ENCODE results near the gene TP53BP1. TPM values are rescaled to one million over a fixed set of nuclear protein-coding genes. Genes with fewer than 3 reads are reported as not detected.

Gene TP53BP1
- total and polyA plus RNA-seq, 2 experiments from 2014 or later, result 16.6 to 46.8 TPM

DNA sequence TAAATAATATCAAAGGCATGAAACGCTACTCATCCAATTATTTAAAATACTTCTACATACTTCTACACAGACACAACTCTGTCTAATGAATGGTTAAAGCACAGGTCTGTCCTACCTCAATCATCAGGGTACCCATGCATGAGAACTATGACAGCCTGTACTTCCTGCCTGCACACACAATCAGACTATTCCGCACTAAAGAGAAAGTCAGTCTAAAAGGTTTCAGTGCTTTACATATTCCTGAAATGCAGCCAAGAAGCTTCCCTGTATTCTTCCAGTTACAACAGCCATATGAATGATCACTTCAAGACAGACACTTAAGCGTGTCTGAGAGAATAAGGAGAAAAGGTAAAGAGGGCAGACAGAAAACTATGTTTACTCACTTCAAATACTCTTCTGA is 63.3 kb downstream of the TP53BP1 start:
- no peak overlapping the region for H3K27ac ChIP-seq
- H3K79me2 ChIP-seq, result peaks cover 5% of the 10 kb centered on the region
- H3K4me3 ChIP-seq, result no peak overlapping the region
- TF ChIP-seq EZH2phosphoT487 (IDR thresholded peaks at IDR 0.05; ENCODE audit: low read depth, severe bottlenecking, unreplicated experiment) (no peak), EZH2 (IDR thresholded peaks at IDR 0.05; ENCODE audit: borderline replicate concordance) (no peak)
- TF ChIP-seq, protein P1, sequence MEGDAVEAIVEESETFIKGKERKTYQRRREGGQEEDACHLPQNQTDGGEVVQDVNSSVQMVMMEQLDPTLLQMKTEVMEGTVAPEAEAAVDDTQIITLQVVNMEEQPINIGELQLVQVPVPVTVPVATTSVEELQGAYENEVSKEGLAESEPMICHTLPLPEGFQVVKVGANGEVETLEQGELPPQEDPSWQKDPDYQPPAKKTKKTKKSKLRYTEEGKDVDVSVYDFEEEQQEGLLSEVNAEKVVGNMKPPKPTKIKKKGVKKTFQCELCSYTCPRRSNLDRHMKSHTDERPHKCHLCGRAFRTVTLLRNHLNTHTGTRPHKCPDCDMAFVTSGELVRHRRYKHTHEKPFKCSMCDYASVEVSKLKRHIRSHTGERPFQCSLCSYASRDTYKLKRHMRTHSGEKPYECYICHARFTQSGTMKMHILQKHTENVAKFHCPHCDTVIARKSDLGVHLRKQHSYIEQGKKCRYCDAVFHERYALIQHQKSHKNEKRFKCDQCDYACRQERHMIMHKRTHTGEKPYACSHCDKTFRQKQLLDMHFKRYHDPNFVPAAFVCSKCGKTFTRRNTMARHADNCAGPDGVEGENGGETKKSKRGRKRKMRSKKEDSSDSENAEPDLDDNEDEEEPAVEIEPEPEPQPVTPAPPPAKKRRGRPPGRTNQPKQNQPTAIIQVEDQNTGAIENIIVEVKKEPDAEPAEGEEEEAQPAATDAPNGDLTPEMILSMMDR (IDR thresholded peaks at IDR 0.05; ENCODE audit: poor library complexity), result no peak
- H3K36me3 ChIP-seq (replicated peaks; ENCODE audit: insufficient read depth, low read depth), result no peaks in the 10 kb centered on the region
- DNase-seq (ENCODE audit: low spot score), result no peak
- no peak overlapping the region for H3K4me2 ChIP-seq
- H3K9me3 ChIP-seq (ENCODE audit: low read depth), result no peaks in the 10 kb centered on the region
- no peaks in the 10 kb centered on the region for H3K27me3 ChIP-seq
- H4K20me1 ChIP-seq (ENCODE audit: insufficient read depth, poor library complexity, severe bottlenecking), result no peaks in the 10 kb centered on the region
- H3K9me2 ChIP-seq (replicated peaks; ENCODE audit: insufficient read depth), result no peaks in the 10 kb centered on the region
- WGBS (ENCODE audit: low lambda C conversion rate, missing lambda C conversion rate), result 69% methylated on average over 3 of the region's 3 CpGs
- H2AFZ ChIP-seq, result no peak overlapping the region
- H3K4me1 ChIP-seq (ENCODE audit: insufficient read depth), result no peaks in the 10 kb centered on the region

DNA sequence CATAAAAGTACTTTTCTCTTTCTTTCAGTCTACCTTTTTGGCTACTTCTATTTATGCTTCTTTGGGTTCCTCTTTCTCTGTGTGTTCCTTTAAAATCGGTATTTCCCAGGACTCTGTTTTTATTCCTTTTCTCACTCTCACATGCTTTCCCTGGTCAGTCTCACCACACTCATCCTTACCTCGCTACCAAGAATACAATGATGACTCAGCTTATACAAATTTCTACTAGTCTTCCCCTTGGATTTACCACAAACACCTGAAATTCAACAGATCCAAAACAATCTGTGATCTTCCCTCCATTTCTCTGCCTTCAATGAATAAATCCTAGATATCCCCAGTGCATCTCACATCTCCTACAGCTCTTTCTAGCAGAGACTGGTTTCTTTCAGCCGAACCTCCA is 69.2 kb downstream of the TP53BP1 start:
- no peaks in the 10 kb centered on the region for H3K9me3 ChIP-seq (ENCODE audit: low read depth)
- no peak overlapping the region for H2AFZ ChIP-seq
- TF ChIP-seq EZH2phosphoT487 (IDR thresholded peaks at IDR 0.05; ENCODE audit: low read depth, severe bottlenecking, unreplicated experiment), result no peak
- TF ChIP-seq EZH2 (IDR thresholded peaks at IDR 0.05; ENCODE audit: borderline replicate concordance), result no peak
- TF ChIP-seq, protein P1 (IDR thresholded peaks at IDR 0.05; ENCODE audit: poor library complexity), result no peak
- 95% methylated on average over 3 of the region's 3 CpGs for WGBS (ENCODE audit: low lambda C conversion rate, missing lambda C conversion rate)
- H4K20me1 ChIP-seq (ENCODE audit: insufficient read depth, poor library complexity, severe bottlenecking), result no peaks in the 10 kb centered on the region
- no peak overlapping the region for H3K4me3 ChIP-seq
- H3K4me2 ChIP-seq, result no peak overlapping the region
- H3K9me2 ChIP-seq (replicated peaks; ENCODE audit: insufficient read depth), result no peaks in the 10 kb centered on the region
- no peak overlapping the region for H3K27ac ChIP-seq
- no peak for DNase-seq (ENCODE audit: low spot score)
- H3K27me3 ChIP-seq, result no peaks in the 10 kb centered on the region
- no peaks in the 10 kb centered on the region for H3K79me2 ChIP-seq
- H3K4me1 ChIP-seq (ENCODE audit: insufficient read depth), result no peaks in the 10 kb centered on the region
- H3K36me3 ChIP-seq (replicated peaks; ENCODE audit: insufficient read depth, low read depth), result no peaks in the 10 kb centered on the region

DNA sequence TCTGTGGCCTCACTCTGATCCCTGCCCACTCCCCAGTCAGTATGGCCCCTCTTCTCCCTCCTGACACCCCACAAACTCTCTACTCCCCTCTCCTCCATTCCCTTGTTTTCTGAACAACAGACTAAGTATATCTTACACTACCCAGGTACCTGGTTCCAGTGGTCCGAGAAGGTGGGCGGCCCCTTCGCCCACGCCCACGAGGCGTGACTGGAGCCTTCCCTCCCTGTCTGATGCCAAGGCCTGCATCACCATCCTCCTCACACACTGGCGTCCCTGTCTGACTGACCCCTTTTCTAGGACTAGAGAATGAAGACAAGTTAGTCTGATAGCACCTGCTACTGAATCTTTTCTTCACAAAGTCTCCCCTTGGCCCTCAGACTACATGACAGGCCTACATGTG is 72.1 kb downstream of the TP53BP1 start:
- Histone ChIP-seq H3K4me1 (ENCODE audit: insufficient read depth) (no peaks in the 10 kb centered on the region), H2AFZ (no peak overlapping the region), H3K4me2 (no peak overlapping the region), H3K27ac (no peak overlapping the region), H4K20me1 (ENCODE audit: insufficient read depth, poor library complexity, severe bottlenecking) (no peaks in the 10 kb centered on the region), H3K27me3 (no peaks in the 10 kb centered on the region), H3K79me2 (no peaks in the 10 kb centered on the region), H3K9me3 (ENCODE audit: low read depth) (no peaks in the 10 kb centered on the region), H3K9me2 (replicated peaks; ENCODE audit: insufficient read depth) (no peaks in the 10 kb centered on the region), H3K36me3 (replicated peaks; ENCODE audit: insufficient read depth, low read depth) (no peaks in the 10 kb centered on the region), H3K4me3 (no peak overlapping the region)
- TF ChIP-seq EZH2 (IDR thresholded peaks at IDR 0.05; ENCODE audit: borderline replicate concordance) (no peak), EZH2phosphoT487 (IDR thresholded peaks at IDR 0.05; ENCODE audit: low read depth, severe bottlenecking, unreplicated experiment) (no peak)
- TF ChIP-seq, protein P1 (IDR thresholded peaks at IDR 0.05; ENCODE audit: poor library complexity), result no peak
- 99% methylated on average over 7 of the region's 7 CpGs for WGBS (ENCODE audit: low lambda C conversion rate, missing lambda C conversion rate)
- no peak for DNase-seq (ENCODE audit: low spot score)

DNA sequence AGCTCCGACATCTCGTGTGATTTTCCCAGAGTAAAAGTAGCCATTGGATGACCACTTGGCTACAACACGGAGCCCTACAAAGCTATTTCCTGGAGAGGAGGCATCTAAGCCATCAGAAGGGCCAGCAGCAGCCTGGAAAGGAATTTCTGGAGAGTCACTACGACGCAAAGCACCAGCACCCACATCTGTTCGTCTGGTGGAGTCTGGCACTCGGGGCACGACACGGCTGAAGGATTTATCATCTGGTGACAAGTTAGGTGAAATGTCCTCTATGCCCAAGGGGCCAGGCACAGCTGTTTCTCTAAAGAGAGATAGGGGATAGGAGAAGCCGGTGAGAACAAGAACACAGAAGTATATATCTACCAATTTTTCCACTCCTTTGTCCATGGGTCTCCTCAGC is 72.5 kb downstream of the TP53BP1 start:
- no peaks in the 10 kb centered on the region for H3K27me3 ChIP-seq
- no peaks in the 10 kb centered on the region for H3K4me1 ChIP-seq (ENCODE audit: insufficient read depth)
- H4K20me1 ChIP-seq (ENCODE audit: insufficient read depth, poor library complexity, severe bottlenecking), result no peaks in the 10 kb centered on the region
- 91% methylated on average over 10 of the region's 10 CpGs for WGBS (ENCODE audit: low lambda C conversion rate, missing lambda C conversion rate)
- no peaks in the 10 kb centered on the region for H3K36me3 ChIP-seq (replicated peaks; ENCODE audit: insufficient read depth, low read depth)
- H3K27ac ChIP-seq, result no peak overlapping the region
- H2AFZ ChIP-seq, result no peak overlapping the region
- no peaks in the 10 kb centered on the region for H3K9me3 ChIP-seq (ENCODE audit: low read depth)
- H3K9me2 ChIP-seq (replicated peaks; ENCODE audit: insufficient read depth), result no peaks in the 10 kb centered on the region
- TF ChIP-seq EZH2phosphoT487 (IDR thresholded peaks at IDR 0.05; ENCODE audit: low read depth, severe bottlenecking, unreplicated experiment) (no peak), EZH2 (IDR thresholded peaks at IDR 0.05; ENCODE audit: borderline replicate concordance) (no peak)
- TF ChIP-seq, protein P1 (IDR thresholded peaks at IDR 0.05; ENCODE audit: poor library complexity), result no peak
- no peak overlapping the region for H3K4me2 ChIP-seq
- no peak for DNase-seq (ENCODE audit: low spot score)
- H3K4me3 ChIP-seq, result no peak overlapping the region
- no peaks in the 10 kb centered on the region for H3K79me2 ChIP-seq
